Naive B cell (primary cell): ENCODE data around the gene OTULIN. TPM values are rescaled to one million over a fixed set of nuclear protein-coding genes. Genes with fewer than 3 reads are reported as not detected.

Experiments
- ATAC-seq, 2 donors: fragments of 150-1000 bp; cut with Tn5 transposase; 2 replicates each; pipeline ENCODE4 v1.10.0; 2021; ENCODE audit warnings: low read depth in 2 of 2, mild to moderate bottlenecking in 2 of 2, moderate library complexity in 2 of 2
- DNase-seq: peaks from one replicate; pipeline ENCODE4 v3.0.0; 2022
- H3K27ac Mint-ChIP-seq, 6 donors: one replicate each; pipeline ENCODE4 v1.8.0; 2020 to 2022; ENCODE audit warnings: mild to moderate bottlenecking in 6 of 6, mixed read lengths in 6 of 6, moderate library complexity in 5 of 6, inconsistent platforms in 2 of 6
- H3K27me3 Mint-ChIP-seq, 3 donors: one replicate each; pipeline ENCODE4 v1.8.0; 2021 to 2022; ENCODE audit warnings: mixed read lengths in 3 of 3, mild to moderate bottlenecking in 1 of 3
- H3K36me3 Mint-ChIP-seq, 2 donors: one replicate each; pipeline ENCODE4 v1.8.0; 2020 to 2022; ENCODE audit warnings: mixed read lengths in 2 of 2, inconsistent platforms in 1 of 2, mild to moderate bottlenecking in 1 of 2
- H3K4me1 Mint-ChIP-seq, 3 donors: one replicate each; pipeline ENCODE4 v1.8.0; 2020 to 2022; ENCODE audit warnings: mixed read lengths in 3 of 3, inconsistent platforms in 1 of 3, mild to moderate bottlenecking in 1 of 3, moderate library complexity in 1 of 3
- H3K4me3 Mint-ChIP-seq, 8 donors: one replicate each; pipeline ENCODE4 v1.8.0; 2020 to 2022; ENCODE audit warnings: mild to moderate bottlenecking in 8 of 8, mixed read lengths in 8 of 8, moderate library complexity in 8 of 8, inconsistent platforms in 2 of 8
- H3K9me3 Mint-ChIP-seq, 7 donors: one replicate each; pipeline ENCODE4 v1.8.0; 2020 to 2022; ENCODE audit warnings: mixed read lengths in 7 of 7, mild to moderate bottlenecking in 5 of 7, inconsistent platforms in 2 of 7, moderate library complexity in 1 of 7
- polyA plus RNA-seq, 6 donors: library from polyadenylated mRNA; unstranded; fragments of 300-500 nt; fragmentation: Illumina TruSeq; gene quantifications; one replicate each; pipeline ENCODE4 v1.2.3, GENCODE V29; 2021; ENCODE audit warnings: low read depth in 6 of 6

OTULIN gene
- polyA plus RNA-seq, 6 donors from 2014 or later: 9.4 to 27.8 (median 19.1) TPM

DNA sequence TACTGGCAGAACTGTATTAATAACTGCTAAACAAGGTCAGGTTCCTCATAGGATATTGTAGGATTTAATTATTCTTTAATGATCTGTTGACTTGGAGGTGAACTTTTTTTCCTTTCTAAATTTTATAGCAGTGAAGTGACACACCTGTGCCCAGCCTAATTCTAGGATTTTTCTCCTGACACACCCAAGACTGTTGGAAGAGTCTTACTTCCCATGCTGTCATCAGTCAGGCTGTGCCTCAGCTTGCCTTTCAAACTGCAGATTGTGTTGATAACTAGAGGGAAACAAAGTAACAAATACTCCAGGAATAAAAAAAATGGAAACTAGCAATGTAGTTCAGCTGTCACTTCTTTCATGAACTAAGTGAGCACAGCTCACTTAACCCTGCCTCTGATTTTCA, 22.0 kb downstream of the OTULIN start:
- DNase-seq (no peak), ATAC-seq (no peak)
- Mint-ChIP-seq H3K4me3 (no peak overlapping the region), H3K36me3 (peaks cover 22 to 44% of the 10 kb centered on the region in 2 donors), H3K9me3 (peaks cover 0 to 5% (median 0%) of the 10 kb centered on the region in 7 donors), H3K27me3 (no peaks in the 10 kb centered on the region), H3K4me1 (peaks cover 6 to 14% (median 8%) of the 10 kb centered on the region in 3 donors), H3K27ac (no peak overlapping the region)

- ATAC-seq (no peak), DNase-seq (no peak)
- peak overlapping the region in 1 of 6 donors; percentile 44 for H3K27ac Mint-ChIP-seq
- H3K36me3 Mint-ChIP-seq: peaks cover 28 to 41% of the 10 kb centered on the region in 2 donors
- H3K4me3 Mint-ChIP-seq: no peak overlapping the region
- peaks cover 0 to 5% (median 0%) of the 10 kb centered on the region in 7 donors for H3K9me3 Mint-ChIP-seq
- H3K4me1 Mint-ChIP-seq: peaks cover 6 to 14% (median 8%) of the 10 kb centered on the region in 3 donors
- H3K27me3 Mint-ChIP-seq: no peaks in the 10 kb centered on the region
Measured at GRCh38 chr5:14687023-14687665, 22.6 kb downstream of the OTULIN start.

- Mint-ChIP-seq H3K27ac (no peak overlapping the region), H3K36me3 (peaks cover 31 to 48% of the 10 kb centered on the region in 2 donors), H3K27me3 (no peaks in the 10 kb centered on the region), H3K9me3 (peaks cover 0 to 5% (median 0%) of the 10 kb centered on the region in 7 donors), H3K4me1 (peaks cover 0 to 3% (median 0%) of the 10 kb centered on the region in 3 donors), H3K4me3 (no peak overlapping the region)
- ATAC-seq (no peak), DNase-seq (no peak)
Measured at GRCh38 chr5:14693070-14693469, 28.6 kb downstream of the OTULIN start.

GRCh38 chr5:14695152-14695551, 30.6 kb downstream of the OTULIN start:
- peaks cover 27 to 49% of the 10 kb centered on the region in 2 donors for H3K36me3 Mint-ChIP-seq
- DNase-seq (no peak), ATAC-seq (no peak)
- H3K27ac Mint-ChIP-seq: no peak overlapping the region
- H3K9me3 Mint-ChIP-seq: peaks cover 0 to 2% (median 0%) of the 10 kb centered on the region in 7 donors
- peaks cover 0 to 6% (median 3%) of the 10 kb centered on the region in 3 donors for H3K4me1 Mint-ChIP-seq
- H3K27me3 Mint-ChIP-seq: no peaks in the 10 kb centered on the region
- no peak overlapping the region for H3K4me3 Mint-ChIP-seq

DNA sequence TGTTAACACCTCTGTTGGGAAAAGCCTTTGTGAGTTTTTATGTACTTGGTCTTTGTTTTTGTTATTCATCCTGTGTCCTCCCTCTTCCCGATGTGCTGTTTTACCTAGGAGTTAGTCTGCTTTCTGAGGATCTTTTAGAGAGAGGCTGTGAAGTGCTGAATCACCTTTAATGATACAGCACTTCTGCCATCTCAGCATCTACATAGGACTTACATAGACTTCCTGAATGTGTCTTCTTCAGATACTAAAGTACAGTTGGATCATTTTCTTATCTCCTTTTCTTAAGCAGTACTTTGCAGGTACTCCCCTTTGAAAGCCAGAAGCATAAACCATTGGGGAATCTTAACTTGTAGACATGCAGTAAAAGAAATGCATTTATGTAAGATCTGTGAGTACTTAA, 31.5 kb downstream of the OTULIN start:
- Mint-ChIP-seq H3K4me3 (no peak overlapping the region), H3K4me1 (peaks cover 3 to 10% (median 3%) of the 10 kb centered on the region in 3 donors), H3K27me3 (no peaks in the 10 kb centered on the region), H3K9me3 (no peaks in the 10 kb centered on the region), H3K36me3 (peaks cover 18 to 40% of the 10 kb centered on the region in 2 donors), H3K27ac (peak overlapping the region in 1 of 6 donors; percentile 90)
- DNase-seq (no peak), ATAC-seq (no peak)

DNA sequence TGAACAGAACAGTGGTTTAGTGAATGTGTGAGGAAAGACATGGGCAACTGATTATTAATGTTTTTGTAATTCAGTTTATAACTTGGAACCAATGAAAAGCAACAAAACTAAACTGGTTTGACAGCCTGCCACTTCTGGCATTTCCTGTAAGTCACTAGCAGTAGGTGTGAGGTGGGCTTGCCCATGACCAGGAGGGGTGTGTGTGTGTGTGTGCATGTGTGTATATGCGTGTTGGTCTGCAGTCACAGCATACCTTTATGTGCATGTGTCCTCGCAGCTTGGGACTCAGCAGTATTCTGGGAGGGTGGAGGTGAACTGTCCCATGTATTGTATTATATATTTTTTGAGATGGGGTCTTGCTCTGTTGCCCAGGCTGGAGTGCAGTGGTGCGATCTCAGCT, 32.3 kb downstream of the OTULIN start:
- Mint-ChIP-seq H3K27me3 (no peaks in the 10 kb centered on the region), H3K4me1 (peaks cover 5 to 18% (median 6%) of the 10 kb centered on the region in 3 donors), H3K36me3 (peaks cover 14 to 33% of the 10 kb centered on the region in 2 donors), H3K4me3 (no peak overlapping the region), H3K27ac (peak overlapping the region in 1 of 6 donors; percentile 13), H3K9me3 (no peaks in the 10 kb centered on the region)
- no peak for ATAC-seq
- DNase-seq: no peak

GRCh38 chr5:14698495-14698894, 34.0 kb downstream of the OTULIN start:
- ATAC-seq (no peak), DNase-seq (no peak)
- no peaks in the 10 kb centered on the region for H3K27me3 Mint-ChIP-seq
- no peaks in the 10 kb centered on the region for H3K9me3 Mint-ChIP-seq
- no peak overlapping the region for H3K4me3 Mint-ChIP-seq
- no peak overlapping the region for H3K27ac Mint-ChIP-seq
- H3K36me3 Mint-ChIP-seq: peaks cover 14 to 20% of the 10 kb centered on the region in 2 donors
- peaks cover 5 to 23% (median 9%) of the 10 kb centered on the region in 3 donors for H3K4me1 Mint-ChIP-seq

- H3K4me3 Mint-ChIP-seq: no peak overlapping the region
- ATAC-seq (no peak), DNase-seq (no peak)
- H3K36me3 Mint-ChIP-seq: peaks cover 14 to 20% of the 10 kb centered on the region in 2 donors
- H3K27ac Mint-ChIP-seq: peak overlapping the region in 3 of 6 donors; percentile 11 to 76 (median 61)
- peaks cover 5 to 23% (median 9%) of the 10 kb centered on the region in 3 donors for H3K4me1 Mint-ChIP-seq
- H3K9me3 Mint-ChIP-seq: no peaks in the 10 kb centered on the region
- H3K27me3 Mint-ChIP-seq: no peaks in the 10 kb centered on the region
Measured at GRCh38 chr5:14699159-14699558, 34.6 kb downstream of the OTULIN start.

GRCh38 chr5:14699807-14700400, 35.4 kb downstream of the OTULIN start:
- Mint-ChIP-seq H3K27ac (peak overlapping the region in 4 of 6 donors; percentile 8 to 89 (median 62)), H3K4me3 (no peak overlapping the region)
- no peak for ATAC-seq

DNA sequence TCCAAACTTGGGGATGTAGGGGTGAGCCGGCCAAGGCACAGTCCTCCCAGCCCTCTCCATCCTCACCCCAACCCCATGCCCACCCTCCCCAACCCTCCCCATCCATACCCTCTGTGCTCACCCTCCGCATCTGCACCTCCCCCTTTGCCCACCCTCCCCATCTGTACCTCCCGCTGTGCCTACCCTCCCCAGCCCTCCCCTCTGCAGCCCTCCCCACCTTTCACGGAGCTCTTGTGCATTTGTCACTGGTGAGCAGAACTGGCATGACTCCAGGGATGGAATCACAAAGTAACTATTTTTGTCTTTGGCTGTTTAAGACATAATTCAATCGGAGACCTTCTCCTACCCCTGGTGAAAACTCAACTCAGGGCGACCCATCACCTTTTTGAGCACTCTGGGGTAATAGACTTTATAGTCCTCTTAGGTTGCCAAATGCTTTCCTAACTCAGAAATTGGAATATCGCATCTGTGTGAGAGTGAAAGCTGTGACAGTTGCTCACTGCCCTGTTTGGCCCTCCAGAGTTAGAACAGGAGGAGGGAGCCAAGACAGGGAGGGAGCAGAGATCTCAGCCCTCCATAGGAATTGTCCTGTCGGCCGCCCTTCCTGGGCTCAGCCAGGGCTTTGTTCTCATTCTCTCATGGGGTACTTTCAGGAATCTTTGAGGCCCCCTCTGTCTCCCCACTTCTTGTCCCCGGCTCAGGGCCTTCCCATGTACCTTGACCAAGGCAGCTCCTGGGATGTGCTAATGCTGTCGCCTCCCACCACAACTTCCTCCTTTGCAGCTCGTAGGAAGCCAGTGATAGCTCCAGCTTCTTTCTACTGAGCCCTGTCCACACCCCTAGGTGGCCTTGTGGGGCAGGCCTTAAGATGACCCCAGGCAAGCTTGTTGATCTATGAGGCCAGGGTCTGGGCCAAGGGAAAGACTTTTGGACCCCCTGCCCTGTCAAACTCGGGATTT, 36.2 kb downstream of the OTULIN start:
- H3K36me3 Mint-ChIP-seq: peaks cover 14 to 19% of the 10 kb centered on the region in 2 donors
- no peak for ATAC-seq
- no peak overlapping the region for H3K4me3 Mint-ChIP-seq
- H3K27ac Mint-ChIP-seq: peak overlapping the region in 5 of 6 donors; percentile 62 to 87 (median 79)
- H3K27me3 Mint-ChIP-seq: no peaks in the 10 kb centered on the region
- no peaks in the 10 kb centered on the region for H3K9me3 Mint-ChIP-seq
- DNase-seq: no peak
- peaks cover 9 to 26% (median 12%) of the 10 kb centered on the region in 3 donors for H3K4me1 Mint-ChIP-seq

More at GRCh38 chr5:14699807-14700400, 35.4 kb downstream of the OTULIN start:
- DNase-seq: no peak
- H3K4me1 Mint-ChIP-seq: peaks cover 5 to 23% (median 9%) of the 10 kb centered on the region in 3 donors
- no peaks in the 10 kb centered on the region for H3K27me3 Mint-ChIP-seq
- H3K9me3 Mint-ChIP-seq: no peaks in the 10 kb centered on the region
- H3K36me3 Mint-ChIP-seq: peaks cover 14 to 20% of the 10 kb centered on the region in 2 donors

DNA sequence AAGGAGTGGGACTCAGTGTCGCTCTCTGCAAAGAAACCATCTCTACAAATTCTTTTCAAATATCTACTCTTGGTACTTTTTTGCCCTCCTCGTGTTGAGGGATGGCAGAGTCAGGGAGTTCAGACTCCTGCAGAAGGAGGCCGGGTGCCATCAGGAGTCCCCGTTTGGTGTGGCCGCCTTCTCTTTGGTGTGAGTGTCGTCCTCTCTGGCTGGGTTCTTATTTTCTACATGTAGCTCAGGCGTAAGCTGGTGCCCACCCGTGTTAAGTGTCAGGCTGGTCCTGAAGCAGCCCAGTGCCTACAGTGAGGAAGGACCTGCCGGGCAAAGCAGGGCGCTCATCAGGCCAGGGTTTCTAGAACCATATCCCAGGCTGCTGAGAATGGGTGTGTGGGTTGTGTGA, 37.0 kb downstream of the OTULIN start:
- Mint-ChIP-seq H3K27me3 (no peaks in the 10 kb centered on the region), H3K27ac (peak overlapping the region in 3 of 6 donors; percentile 66 to 87 (median 83)), H3K4me1 (peaks cover 7 to 31% (median 20%) of the 10 kb centered on the region in 3 donors), H3K9me3 (no peaks in the 10 kb centered on the region), H3K4me3 (no peak overlapping the region), H3K36me3 (peaks cover 12 to 15% of the 10 kb centered on the region in 2 donors)
- no peak for ATAC-seq
- DNase-seq: no peak

DNA sequence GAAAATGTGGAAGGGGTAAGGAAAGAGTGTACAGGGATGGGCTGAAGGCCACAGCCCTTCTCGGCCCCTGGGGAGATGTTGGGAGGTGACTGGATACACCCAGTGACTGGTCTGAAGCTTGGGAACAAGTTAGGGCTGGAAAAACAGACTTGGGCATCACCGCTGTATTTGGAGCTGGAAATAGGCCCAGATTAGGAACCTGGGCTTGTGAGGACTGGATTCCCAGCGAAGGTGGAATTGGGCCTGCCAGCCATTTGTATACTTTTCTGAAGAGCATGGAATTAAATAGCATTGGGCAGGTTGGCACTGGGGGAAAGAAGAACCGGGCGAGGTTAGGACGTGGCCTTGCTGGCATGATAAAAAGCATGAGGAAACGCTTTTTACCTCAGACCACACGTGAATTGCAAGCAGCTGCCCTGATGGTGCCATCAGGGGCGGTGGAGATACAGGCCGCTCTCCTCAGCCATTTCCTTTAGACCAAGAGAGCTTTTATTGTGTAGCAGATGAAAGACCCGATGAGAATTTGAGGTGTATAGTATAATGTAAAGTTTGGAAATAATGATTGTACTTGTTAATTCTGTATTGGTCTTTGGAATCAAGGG, 37.8 kb downstream of the OTULIN start:
- no peaks in the 10 kb centered on the region for H3K9me3 Mint-ChIP-seq

GRCh38 chr5:14705556-14705955, 41.0 kb downstream of the OTULIN start:
- Mint-ChIP-seq H3K27me3 (no peaks in the 10 kb centered on the region), H3K4me1 (peaks cover 12 to 33% (median 28%) of the 10 kb centered on the region in 3 donors), H3K4me3 (peak overlapping the region in 1 of 8 donors; percentile 63), H3K36me3 (peaks cover 10 to 18% of the 10 kb centered on the region in 2 donors), H3K9me3 (no peaks in the 10 kb centered on the region), H3K27ac (peak overlapping the region in 1 of 6 donors; percentile 7)
- no peak for ATAC-seq
- DNase-seq: no peak

More for the DNA sequence above, 37.8 kb downstream of the OTULIN start:
- DNase-seq (no peak), ATAC-seq (no peak)
- H3K4me3 Mint-ChIP-seq: no peak overlapping the region
- peak overlapping the region in 5 of 6 donors; percentile 7 to 93 (median 56) for H3K27ac Mint-ChIP-seq
- peaks cover 15 to 20% of the 10 kb centered on the region in 2 donors for H3K36me3 Mint-ChIP-seq
- H3K4me1 Mint-ChIP-seq: peaks cover 12 to 35% (median 27%) of the 10 kb centered on the region in 3 donors
- H3K27me3 Mint-ChIP-seq: no peaks in the 10 kb centered on the region
